Ovary (tissue), 9 donors: Measurements from ENCODE around the gene GNAI1. TPM values are rescaled to one million over a fixed set of nuclear protein-coding genes. Genes with fewer than 3 reads are reported as not detected.

ENCODE experiments used
- DNase-seq, 5 donors: peaks; one replicate each; pipeline ENCODE4 v3.0.0-alpha.2; 2019 to 2020
- H3K27ac ChIP-seq, 2 donors: fragments of 200-600 bp; one replicate each; pipeline versions ENCODE4 v1.5.1 to v1.8.0; 2019 to 2022
- H3K27me3 ChIP-seq: fragments of 200-600 bp; one replicate; pipeline ENCODE4 v1.8.0; 2022
- H3K36me3 ChIP-seq: fragments of 200-600 bp; sonication (generic); one replicate; pipeline ENCODE4 v1.5.1; 2019
- H3K4me1 ChIP-seq: one replicate; pipeline ENCODE4 v1.8.1; 2013; ENCODE audit warnings: mild to moderate bottlenecking, moderate library complexity; ENCODE audit not compliant: insufficient read depth
- H3K4me3 ChIP-seq: fragments of 200-600 bp; sonication (generic); one replicate; pipeline ENCODE4 v1.5.1; 2017
- H3K9me3 ChIP-seq, 2 donors: fragments of 200-600 bp in 1 of 2; sonication (generic) in 1 of 2; one replicate each; pipeline versions ENCODE4 v1.5.1 to v1.8.1; 2013 to 2019; ENCODE audit warnings: mild to moderate bottlenecking in 1 of 2, moderate library complexity in 1 of 2
- EP300 ChIP-seq: sonication (generic); formaldehyde crosslinking; IDR thresholded peaks from one replicate; pipeline ENCODE4 v1.6.1; 2017; ENCODE audit warnings: antibody characterized with exemption
- POLR2A ChIP-seq: fragments of 450-650 bp; IDR thresholded peaks from one replicate; pipeline ENCODE4 v1.6.1; 2017; ENCODE audit warnings: antibody characterized with exemption, mild to moderate bottlenecking, moderate library complexity
- WGBS, 3 donors: extraction: QIAGEN DNeasy Blood & Tissue Kit in 1 of 3; methylation state at CpG; one replicate each; pipeline versions ENCODE4 v1.1.5 to v1.1.7; 2013 to 2017; 5-methylcytosine and 5-hydroxymethylcytosine counted together
- intact Hi-C, 4 donors: fragments of 100-400 bp; cut with DNase I; formaldehyde crosslinking; loops; one replicate each; pipeline versions ENCODE4 v1.11.0 to v1.15.1; 2022 to 2023
- polyA plus RNA-seq, 2 donors: library from polyadenylated mRNA; stranded (reverse); fragments of 200-250 nt in 1 of 2; fragments of 350-450 nt in 1 of 2; fragmentation: Illumina TruSeq in 1 of 2; extraction: RNeasy Lipid Tissue Mini Kit (QIAGEN cat#74804) in 1 of 2; gene quantifications; one replicate each; pipeline ENCODE4 v1.2.3, GENCODE V29; 2013 to 2014
- total RNA-seq, 7 donors: library from RNA; depleted of rRNA in 2 of 7; stranded (reverse); fragments of >200 nt in 2 of 7; fragmentation: NEBNext Ultra II Directional in 3 of 7; extraction: Animal tissue kit (Norgen Biotek cat#: 25700) in 3 of 7; gene quantifications; one replicate each; pipeline versions ENCODE4 v1.1.0 to v1.2.4, GENCODE V29; 2016 to 2023
- TF ChIP-seq, protein P1 (sequence below), 3 donors: fragments of 450-650 bp in 2 of 3; fragments of 200-600 bp in 1 of 3; IDR thresholded peaks; one replicate each; pipeline versions ENCODE4 v1.5.1 to v1.8.0; 2016 to 2022; ENCODE audit warnings: antibody characterized with exemption in 3 of 3, mild to moderate bottlenecking in 1 of 3
- donor health status: DM: no; HTN: no; CAD: no; lungs with moderate emphysema.
- donor health status: DM: no; HTN: no; CAD: no.
- donor health status: Bipolar disorder and iron deficiency.
- donor health status: DM: yes; HTN: yes; CAD: no.
- donor health status: DM: no; HTN: no; CAD: no.
- donor health status: DM: yes; HTN: yes; CAD: no.

GNAI1 gene
- total and polyA plus RNA-seq, 9 donors, result 14.9 to 51.0 (median 34.6) TPM

- Histone ChIP-seq H3K36me3 (no peaks in the 10 kb centered on the region), H3K4me1 (peaks cover 6% of the 10 kb centered on the region), H3K27ac (no peak overlapping the region), H3K4me3 (no peak overlapping the region), H3K27me3 (no peaks in the 10 kb centered on the region), H3K9me3 (no peaks in the 10 kb centered on the region)
- no peak for DNase-seq
- no peak for TF ChIP-seq POLR2A
- no peak for TF ChIP-seq EP300
- TF ChIP-seq, protein P1, sequence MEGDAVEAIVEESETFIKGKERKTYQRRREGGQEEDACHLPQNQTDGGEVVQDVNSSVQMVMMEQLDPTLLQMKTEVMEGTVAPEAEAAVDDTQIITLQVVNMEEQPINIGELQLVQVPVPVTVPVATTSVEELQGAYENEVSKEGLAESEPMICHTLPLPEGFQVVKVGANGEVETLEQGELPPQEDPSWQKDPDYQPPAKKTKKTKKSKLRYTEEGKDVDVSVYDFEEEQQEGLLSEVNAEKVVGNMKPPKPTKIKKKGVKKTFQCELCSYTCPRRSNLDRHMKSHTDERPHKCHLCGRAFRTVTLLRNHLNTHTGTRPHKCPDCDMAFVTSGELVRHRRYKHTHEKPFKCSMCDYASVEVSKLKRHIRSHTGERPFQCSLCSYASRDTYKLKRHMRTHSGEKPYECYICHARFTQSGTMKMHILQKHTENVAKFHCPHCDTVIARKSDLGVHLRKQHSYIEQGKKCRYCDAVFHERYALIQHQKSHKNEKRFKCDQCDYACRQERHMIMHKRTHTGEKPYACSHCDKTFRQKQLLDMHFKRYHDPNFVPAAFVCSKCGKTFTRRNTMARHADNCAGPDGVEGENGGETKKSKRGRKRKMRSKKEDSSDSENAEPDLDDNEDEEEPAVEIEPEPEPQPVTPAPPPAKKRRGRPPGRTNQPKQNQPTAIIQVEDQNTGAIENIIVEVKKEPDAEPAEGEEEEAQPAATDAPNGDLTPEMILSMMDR (IDR thresholded peaks at IDR 0.05), result no peak
- WGBS, 3 donors, result 24 to 59% (median 36%) methylated on average over 1 of the region's 1 CpG
- intact Hi-C loops, result no loop called here
Measured at GRCh38 chr7:80089366-80089765, 45.3 kb upstream of the GNAI1 start.

- H3K27ac ChIP-seq, result no peak overlapping the region
- H3K4me3 ChIP-seq, result no peak overlapping the region
- DNase-seq, result no peak
- no peaks in the 10 kb centered on the region for H3K36me3 ChIP-seq
- intact Hi-C loops, result loop anchor here in 2 of 4 donors (10.0 kb wide), 1 partner anchor 301 kb away; no protein-coding TSS in a partner anchor
- TF ChIP-seq POLR2A, result no peak
- no peaks in the 10 kb centered on the region for H3K9me3 ChIP-seq
- no peaks in the 10 kb centered on the region for H3K27me3 ChIP-seq
- peaks cover 5% of the 10 kb centered on the region for H3K4me1 ChIP-seq
- WGBS, 3 donors, result 77 to 80% (median 78%) methylated on average over 2 of the region's 2 CpGs
Measured at GRCh38 chr7:80093349-80093748, 41.3 kb upstream of the GNAI1 start.

- intact Hi-C loops, result loop anchor here in 2 of 4 donors (10.0 kb wide), 1 partner anchor 299 kb away; no protein-coding TSS in a partner anchor
- WGBS, 3 donors, result 2 to 5% (median 2%) methylated on average over 1 of the region's 1 CpG
- H3K27me3 ChIP-seq, result no peaks in the 10 kb centered on the region
- TF ChIP-seq, protein P1 (IDR thresholded peaks at IDR 0.05), result peak; percentile 22 to 50 (median 29)
- TF ChIP-seq POLR2A, result no peak
- H3K27ac ChIP-seq, result no peak overlapping the region
- no peaks in the 10 kb centered on the region for H3K4me1 ChIP-seq
- no peaks in the 10 kb centered on the region for H3K9me3 ChIP-seq
- DNase-seq, result no peak
- no peaks in the 10 kb centered on the region for H3K36me3 ChIP-seq
- no peak overlapping the region for H3K4me3 ChIP-seq
Measured at GRCh38 chr7:80095545-80095944, 39.1 kb upstream of the GNAI1 start.

DNA sequence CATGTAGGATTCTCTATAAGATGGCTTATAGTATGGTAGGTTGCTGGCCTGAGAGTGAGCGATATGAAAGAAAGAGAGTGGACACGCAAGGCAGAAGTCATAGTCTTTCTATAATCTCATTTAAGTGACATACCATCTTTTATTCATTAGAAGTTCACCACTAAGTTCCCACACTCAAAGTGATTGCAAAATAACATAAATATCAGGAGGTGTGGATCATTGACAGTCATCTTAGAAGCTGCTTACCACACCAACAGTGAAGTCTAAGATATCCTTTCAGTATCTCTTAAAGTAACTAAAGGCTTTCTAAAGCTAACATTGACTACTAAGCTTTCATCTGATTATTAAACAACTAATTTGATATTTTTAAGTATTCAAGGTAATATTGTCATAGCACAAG is 36.9 kb upstream of the GNAI1 start:
- Histone ChIP-seq H3K9me3 (no peaks in the 10 kb centered on the region), H3K27me3 (no peaks in the 10 kb centered on the region), H3K27ac (no peak overlapping the region), H3K36me3 (no peaks in the 10 kb centered on the region), H3K4me3 (no peak overlapping the region), H3K4me1 (no peaks in the 10 kb centered on the region)
- intact Hi-C loops, result loop anchor here in 2 of 4 donors (10.0 kb wide), 1 partner anchor 297 kb away; no protein-coding TSS in a partner anchor
- no peak for DNase-seq
- 98 to 100% (median 98%) methylated on average over 2 of the region's 2 CpGs for WGBS, 3 donors
- TF ChIP-seq, protein P1 (IDR thresholded peaks at IDR 0.05), result no peak
- TF ChIP-seq POLR2A (no peak), EP300 (no peak)

GRCh38 chr7:80098795-80099194 is 35.8 kb upstream of the GNAI1 start:
- no peaks in the 10 kb centered on the region for H3K4me1 ChIP-seq
- H3K27ac ChIP-seq, result no peak overlapping the region
- H3K4me3 ChIP-seq, result no peak overlapping the region
- no peaks in the 10 kb centered on the region for H3K36me3 ChIP-seq
- no peaks in the 10 kb centered on the region for H3K27me3 ChIP-seq
- DNase-seq, result no peak
- H3K9me3 ChIP-seq, result no peaks in the 10 kb centered on the region
- intact Hi-C loops, result loop anchor here in 2 of 4 donors (10.0 kb wide), 1 partner anchor 296 kb away; no protein-coding TSS in a partner anchor
- 94 to 96% (median 95%) methylated on average over 6 of the region's 6 CpGs for WGBS, 3 donors
- TF ChIP-seq EP300, result no peak
- no peak for TF ChIP-seq POLR2A
- TF ChIP-seq, protein P1 (IDR thresholded peaks at IDR 0.05), result no peak
